Adrenal gland (tissue), 12 donors: ENCODE measurements around the gene BLOC1S2. TPM values are rescaled to one million over a fixed set of nuclear protein-coding genes. Genes with fewer than 3 reads are reported as not detected.

Source experiments
- DNase-seq, 7 donors: peaks; one replicate each; pipeline ENCODE4 v3.0.0-alpha.2; 2019 to 2020
- H3K27ac ChIP-seq, 5 donors: fragments of 200-600 bp; sonication (generic) in 4 of 5; 1 replicate in 3 of 5; 2 replicates in 2 of 5; pipeline versions ENCODE4 v1.5.1 to v1.8.0; 2016 to 2020; ENCODE audit warnings: mild to moderate bottlenecking in 1 of 5
- H3K27me3 ChIP-seq: fragments of 200-600 bp; 2 replicates; pipeline ENCODE4 v1.8.0; 2021
- H3K36me3 ChIP-seq, 2 donors: fragments of 200-600 bp; replicated peaks in 1 of 2; 1 replicate in 1 of 2; 2 replicates in 1 of 2; pipeline versions ENCODE4 v1.5.1 to v1.8.0; 2018 to 2022
- H3K4me1 ChIP-seq, 2 donors: fragments of 200-600 bp; replicated peaks in 1 of 2; 1 replicate in 1 of 2; 2 replicates in 1 of 2; pipeline versions ENCODE4 v1.5.1 to v1.8.0; 2018 to 2021
- H3K4me3 ChIP-seq, 4 donors: fragments of 200-600 bp; sonication (generic) in 3 of 4; one replicate each; pipeline ENCODE4 v1.5.1; 2016 to 2018
- H3K9me3 ChIP-seq, 3 donors: fragments of 200-600 bp; sonication (generic) in 1 of 3; replicated peaks in 1 of 3; 1 replicate in 2 of 3; 2 replicates in 1 of 3; pipeline versions ENCODE4 v1.5.1 to v1.8.0; 2016 to 2021
- POLR2A ChIP-seq, 2 donors: fragments of 450-650 bp; IDR thresholded peaks; one replicate each; pipeline ENCODE4 v1.6.1; 2017; ENCODE audit warnings: antibody characterized with exemption in 2 of 2, mild to moderate bottlenecking in 2 of 2, moderate library complexity in 1 of 2
- WGBS, 4 donors: extraction: QIAGEN DNeasy Blood & Tissue Kit in 2 of 4; methylation state at CpG; one replicate each; pipeline versions ENCODE4 v1.1.5 to v1.1.7; 2013 to 2017; 5-methylcytosine and 5-hydroxymethylcytosine counted together
- intact Hi-C, 2 donors: fragments of 100-400 bp; cut with DNase I; formaldehyde crosslinking; loops; one replicate each; pipeline versions ENCODE4 v1.14.1 to v1.15.0; 2022 to 2023
- polyA plus RNA-seq, 3 donors: library from polyadenylated mRNA; stranded (reverse); fragments of 200-250 nt in 2 of 3; fragments of 350-450 nt in 1 of 3; fragmentation: Illumina TruSeq in 1 of 3; extraction: RNeasy Lipid Tissue Mini Kit (QIAGEN cat#74804) in 1 of 3; gene quantifications; one replicate each; pipeline ENCODE4 v1.2.3, GENCODE V29; 2013 to 2014
- small RNA-seq, 2 donors: library from RNA; depleted of rRNA; stranded (forward); fragments of <200 nt; gene quantifications; one replicate each; pipeline ENCODE3, GENCODE V24; 2016
- total RNA-seq, 9 donors: library from RNA; depleted of rRNA in 4 of 9; stranded (reverse); fragments of >200 nt in 4 of 9; fragments of 120-200 nt in 1 of 9; fragmentation: NEBNext Ultra II Directional in 1 of 9; extraction: Animal tissue kit (Norgen Biotek cat#: 25700) in 1 of 9; gene quantifications; one replicate each; pipeline versions ENCODE4 v1.1.0 to v1.2.4, GENCODE V29; 2013 to 2023
- TF ChIP-seq, protein P1 (sequence below), 6 experiments: fragments of 450-650 bp in 4 of 6; fragments of 200-600 bp in 2 of 6; sonication (generic) in 1 of 6; IDR thresholded peaks; 1 replicate in 5 of 6; 2 replicates in 1 of 6; pipeline versions ENCODE4 v1.5.1 to v1.8.0; 2016 to 2021; ENCODE audit warnings: antibody characterized with exemption in 6 of 6, mild to moderate bottlenecking in 2 of 6, moderate library complexity in 1 of 6
- donor health status: healthy with polysubstance abuse.
- donor health status: Bipolar disorder and iron deficiency.
- donor health status: DM: yes; HTN: yes; CAD: no.
- donor health status: DM: no; HTN: no; CAD: no.
- donor health status: DM: no; HTN: no; CAD: no.
- donor health status: DM: yes; HTN: yes; CAD: no.

BLOC1S2 gene
- total and polyA plus RNA-seq, 12 donors: 21.1 to 104 (median 39.5) TPM

DNA sequence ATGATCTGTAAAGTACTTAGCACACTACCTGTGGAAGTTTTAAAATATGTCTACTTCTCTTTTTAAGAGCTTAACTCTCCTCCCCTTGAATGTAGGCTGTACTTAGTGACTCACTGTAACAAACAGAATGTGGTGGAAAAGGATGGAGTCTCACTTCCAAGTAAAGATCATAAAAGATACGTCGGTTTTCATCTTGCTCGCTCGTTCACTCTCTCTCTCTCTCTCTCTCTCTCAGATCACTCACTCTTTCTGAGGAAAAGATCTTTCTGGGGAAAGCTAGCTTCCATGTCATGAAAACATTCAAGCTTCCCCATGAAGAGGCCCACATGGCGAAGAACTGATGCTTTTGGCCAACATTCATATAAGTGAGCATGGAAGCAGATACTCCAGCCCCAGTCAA lies 62.6 kb downstream of the BLOC1S2 start:
- intact Hi-C loops: no loop called here
- no peak for TF ChIP-seq POLR2A (IDR thresholded peaks at IDR 0.05)
- TF ChIP-seq, protein P1, sequence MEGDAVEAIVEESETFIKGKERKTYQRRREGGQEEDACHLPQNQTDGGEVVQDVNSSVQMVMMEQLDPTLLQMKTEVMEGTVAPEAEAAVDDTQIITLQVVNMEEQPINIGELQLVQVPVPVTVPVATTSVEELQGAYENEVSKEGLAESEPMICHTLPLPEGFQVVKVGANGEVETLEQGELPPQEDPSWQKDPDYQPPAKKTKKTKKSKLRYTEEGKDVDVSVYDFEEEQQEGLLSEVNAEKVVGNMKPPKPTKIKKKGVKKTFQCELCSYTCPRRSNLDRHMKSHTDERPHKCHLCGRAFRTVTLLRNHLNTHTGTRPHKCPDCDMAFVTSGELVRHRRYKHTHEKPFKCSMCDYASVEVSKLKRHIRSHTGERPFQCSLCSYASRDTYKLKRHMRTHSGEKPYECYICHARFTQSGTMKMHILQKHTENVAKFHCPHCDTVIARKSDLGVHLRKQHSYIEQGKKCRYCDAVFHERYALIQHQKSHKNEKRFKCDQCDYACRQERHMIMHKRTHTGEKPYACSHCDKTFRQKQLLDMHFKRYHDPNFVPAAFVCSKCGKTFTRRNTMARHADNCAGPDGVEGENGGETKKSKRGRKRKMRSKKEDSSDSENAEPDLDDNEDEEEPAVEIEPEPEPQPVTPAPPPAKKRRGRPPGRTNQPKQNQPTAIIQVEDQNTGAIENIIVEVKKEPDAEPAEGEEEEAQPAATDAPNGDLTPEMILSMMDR (IDR thresholded peaks at IDR 0.05): no peak
- Histone ChIP-seq H3K4me3 (no peak overlapping the region), H3K9me3 (no peaks in the 10 kb centered on the region), H3K27ac (no peak overlapping the region), H3K36me3 (peaks cover 0 to 52% of the 10 kb centered on the region in 2 donors), H3K4me1 (peaks cover 0 to 12% of the 10 kb centered on the region in 2 donors), H3K27me3 (no peaks in the 10 kb centered on the region)
- no peak for DNase-seq
- 77 to 95% (median 80%) methylated on average over 5 of the region's 5 CpGs for WGBS, 4 donors

Small RNA genes within 50 kb of the gene (small RNA-seq; reads per million reads assigned to genes)
- gene RNU6-422P: 0 reads per million in 2 donors
- gene SNORA12: 48.0 to 71.0 reads per million in 2 donors

Other genes with a start within 250 kb of the BLOC1S2 start
- gene CPN1, start 204.8 kb downstream of the BLOC1S2 start, total RNA-seq: not detected
- gene CPN1, start 204.8 kb downstream of the BLOC1S2 start, polyA plus RNA-seq: not detected
- 10 to 100 TPM; 10.6 to 30.1 (median 21.5) TPM for gene ERLIN1, start 100.7 kb downstream of the BLOC1S2 start, total RNA-seq
- 10 to 100 TPM in 1 of 3 donors, 1 to 10 TPM in 2; 3.6 to 32.8 (median 5.3) TPM for gene ERLIN1, start 100.7 kb downstream of the BLOC1S2 start, polyA plus RNA-seq
- 10 to 100 TPM; 11.8 to 30.9 (median 23.6) TPM for gene CHUK, start 57.1 kb downstream of the BLOC1S2 start, total RNA-seq
- 10 to 100 TPM in 1 of 3 donors, 1 to 10 TPM in 2; 6.8 to 32.5 (median 6.8) TPM for gene CHUK, start 57.1 kb downstream of the BLOC1S2 start, polyA plus RNA-seq
- gene CWF19L1, start 19.0 kb downstream of the BLOC1S2 start, total RNA-seq: 10 to 100 TPM; 10.9 to 24.1 (median 15.7) TPM
- 10 to 100 TPM; 12.0 to 22.4 (median 13.8) TPM for gene CWF19L1, start 19.0 kb downstream of the BLOC1S2 start, polyA plus RNA-seq
- gene PKD2L1, start 43.5 kb upstream of the BLOC1S2 start, total RNA-seq: under 1 TPM in 1 of 9 donors, not detected in 8; 0.50 TPM
- under 1 TPM in 1 of 3 donors, not detected in 2; 0.72 TPM for gene PKD2L1, start 43.5 kb upstream of the BLOC1S2 start, polyA plus RNA-seq
- 100 to 1,000 TPM; 105 to 734 (median 239) TPM for gene SCD, start 60.6 kb upstream of the BLOC1S2 start, total RNA-seq
- gene SCD, start 60.6 kb upstream of the BLOC1S2 start, polyA plus RNA-seq: 100 to 1,000 TPM in 2 of 3 donors, 10 to 100 TPM in 1; 44.2 to 979 (median 125) TPM
- under 1 TPM in 4 of 9 donors, not detected in 5; 0.06 to 0.67 (median 0.54) TPM for gene WNT8B, start 176.3 kb upstream of the BLOC1S2 start, total RNA-seq
- gene WNT8B, start 176.3 kb upstream of the BLOC1S2 start, polyA plus RNA-seq: under 1 TPM; 0.03 to 0.97 (median 0.32) TPM
- gene SEC31B, start 233.2 kb upstream of the BLOC1S2 start, total RNA-seq: 10 to 100 TPM in 3 of 9 donors, 1 to 10 TPM in 6; 2.9 to 85.1 (median 7.2) TPM
- gene SEC31B, start 233.2 kb upstream of the BLOC1S2 start, polyA plus RNA-seq: 10 to 100 TPM in 2 of 3 donors, 1 to 10 TPM in 1; 2.8 to 41.8 (median 27.1) TPM
- 100 to 1,000 TPM; 181 to 392 (median 221) TPM for gene NDUFB8, start 243.2 kb upstream of the BLOC1S2 start, total RNA-seq
- 100 to 1,000 TPM; 203 to 689 (median 334) TPM for gene NDUFB8, start 243.2 kb upstream of the BLOC1S2 start, polyA plus RNA-seq
- 10 to 100 TPM; 10.0 to 46.4 (median 20.6) TPM for gene HIF1AN, start 249.3 kb upstream of the BLOC1S2 start, total RNA-seq
- gene HIF1AN, start 249.3 kb upstream of the BLOC1S2 start, polyA plus RNA-seq: 10 to 100 TPM in 1 of 3 donors, 1 to 10 TPM in 2; 6.7 to 43.0 (median 10.0) TPM